SKM-1 (cell line): Measurements from ENCODE around the gene RNF2.

Experiments used
- DNase-seq: peaks from one replicate; lab custom pipeline; 2025; ENCODE audit not compliant: unreplicated experiment; lab: John Stamatoyannopoulos, UW

Gene RNF2

GRCh38 chr1:185091480-185091879, 46.1 kb downstream of the RNF2 start:
- DNase-seq: no peak

GRCh38 chr1:185094761-185095160, 49.4 kb downstream of the RNF2 start:
- no peak for DNase-seq

DNA sequence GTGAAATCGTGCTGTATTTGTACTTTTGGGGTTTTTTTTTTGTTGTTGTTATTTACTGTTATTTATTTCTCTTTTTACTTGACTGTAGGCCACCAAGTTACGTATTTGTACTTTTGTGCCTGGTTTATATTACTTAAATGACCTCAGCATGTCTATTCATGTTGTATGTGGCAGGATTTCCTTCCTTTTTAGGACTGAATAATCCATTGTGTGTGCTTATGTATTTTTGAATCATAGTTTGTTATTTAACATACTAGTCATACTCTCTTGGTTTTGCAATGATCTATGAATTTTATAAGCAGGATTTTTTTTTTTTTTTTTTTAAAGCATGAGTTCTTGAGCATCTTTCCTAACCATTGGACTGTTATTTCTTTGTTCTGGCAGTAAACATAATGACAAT, 51.2 kb downstream of the RNF2 start:
- DNase-seq: no peak

DNA sequence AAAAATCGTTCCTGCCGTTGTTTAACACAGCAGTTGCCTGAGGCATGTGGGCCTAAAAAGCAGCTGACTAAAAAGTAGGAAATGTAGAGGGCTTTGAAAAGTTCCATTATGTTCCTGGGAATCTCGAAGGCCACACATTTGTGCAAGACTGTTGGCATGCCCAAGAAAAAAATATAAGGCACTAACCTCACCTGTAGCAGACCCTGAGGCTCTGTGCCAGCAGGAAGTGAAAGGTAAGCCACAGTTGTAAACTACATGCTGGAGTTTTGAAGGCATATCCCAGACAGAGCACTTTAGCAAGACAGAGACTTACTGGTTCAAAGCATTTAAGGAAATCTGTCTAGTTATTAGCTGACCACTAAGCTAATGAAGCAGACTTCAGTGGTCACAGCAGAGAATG, 58.7 kb downstream of the RNF2 start:
- no peak for DNase-seq

DNA sequence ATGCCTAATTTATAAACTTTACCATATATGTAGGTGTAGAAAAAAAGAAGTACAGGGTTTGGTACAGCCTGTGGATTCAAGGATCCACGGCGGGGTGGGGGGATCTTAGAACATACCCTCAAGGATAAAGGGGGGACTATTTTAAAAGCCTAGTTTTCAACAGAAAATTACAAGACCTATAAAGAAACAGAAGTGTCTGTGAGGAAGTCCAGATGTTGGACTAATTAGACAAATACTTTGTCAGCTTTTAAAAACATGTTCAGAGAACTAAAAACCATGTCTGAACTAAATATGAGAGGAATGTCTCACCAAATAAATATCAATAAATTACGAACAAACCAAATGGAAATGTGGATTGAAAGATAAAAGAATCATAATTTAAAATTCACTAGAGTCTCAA, 59.8 kb downstream of the RNF2 start:
- no peak for DNase-seq

DNA sequence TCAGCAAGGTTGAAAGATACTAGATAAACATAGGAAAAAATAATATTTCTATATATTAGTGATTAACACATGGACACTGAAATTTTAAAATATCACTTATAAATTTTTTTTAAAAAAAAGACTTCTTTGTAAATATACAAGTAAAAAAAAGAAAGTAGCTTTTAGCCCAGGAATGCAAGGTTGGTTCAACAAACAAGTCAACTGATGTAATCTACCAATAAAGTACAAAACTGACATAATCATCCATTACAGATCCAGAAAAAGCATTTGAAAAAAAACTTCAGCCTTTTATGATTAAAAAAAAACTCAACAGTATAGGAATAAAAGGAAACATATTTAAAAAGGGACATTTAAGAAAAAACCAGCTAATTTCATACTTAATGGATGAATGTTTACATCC, 63.0 kb downstream of the RNF2 start:
- DNase-seq: no peak

DNA sequence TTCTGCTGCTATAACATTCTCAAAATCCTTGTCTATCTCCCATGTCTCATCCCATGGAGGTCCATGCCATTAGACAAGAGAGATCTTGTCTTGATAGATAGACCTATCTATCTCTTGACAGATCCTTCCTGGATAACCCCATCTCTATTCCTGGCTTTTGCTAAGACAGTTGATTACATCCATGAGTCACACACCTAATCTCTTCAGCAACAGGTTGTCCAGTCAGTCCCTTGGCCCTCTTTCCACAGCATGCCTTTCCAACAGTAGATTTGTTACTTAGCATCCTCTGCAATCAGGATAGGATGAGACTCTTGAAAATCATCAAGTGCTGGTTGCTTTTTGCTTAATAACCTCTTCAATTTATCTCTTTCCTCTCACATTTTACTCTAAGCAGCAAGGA, 64.8 kb downstream of the RNF2 start:
- DNase-seq: no peak

DNA sequence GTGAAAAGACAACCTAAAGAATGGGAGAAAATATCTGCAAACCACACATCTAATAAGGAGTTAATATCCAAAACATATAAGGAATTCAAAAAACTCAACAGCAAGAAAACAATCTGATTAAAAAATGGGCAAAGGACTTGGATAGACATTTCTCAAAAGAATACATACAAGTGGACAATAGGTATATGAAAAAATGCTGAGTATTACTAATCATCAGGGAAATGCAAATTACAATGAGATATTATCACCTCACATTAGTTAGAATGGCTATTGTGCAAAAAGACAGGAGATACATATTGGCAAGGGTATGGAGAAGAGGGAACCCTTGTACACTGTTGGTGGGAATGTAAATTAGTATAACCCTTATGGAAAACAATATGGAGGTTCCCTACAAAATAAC, 66.5 kb downstream of the RNF2 start:
- DNase-seq: no peak

- no peak for DNase-seq
Measured at GRCh38 chr1:185112356-185112755, 67.0 kb downstream of the RNF2 start.

- no peak for DNase-seq
Measured at GRCh38 chr1:185129708-185130107, 84.3 kb downstream of the RNF2 start.

DNA sequence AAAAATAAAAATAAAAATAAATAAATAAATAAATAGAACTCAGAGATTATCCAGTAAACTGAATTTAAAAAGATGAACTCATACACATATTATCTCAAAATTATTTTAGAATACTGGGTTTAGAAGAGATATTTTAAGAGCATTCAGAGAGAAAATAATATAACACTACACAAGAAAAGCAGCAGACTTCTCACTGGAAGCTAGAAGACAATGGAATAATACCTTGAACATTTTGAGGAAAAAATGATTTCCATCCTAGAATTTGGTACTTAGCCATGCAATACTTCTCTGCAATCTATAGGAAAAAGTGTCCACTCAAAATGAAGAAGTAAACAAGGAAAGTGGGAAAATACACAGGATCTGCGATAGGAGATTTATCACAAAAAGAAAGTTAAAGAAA, 87.2 kb downstream of the RNF2 start:
- DNase-seq: no peak

DNA sequence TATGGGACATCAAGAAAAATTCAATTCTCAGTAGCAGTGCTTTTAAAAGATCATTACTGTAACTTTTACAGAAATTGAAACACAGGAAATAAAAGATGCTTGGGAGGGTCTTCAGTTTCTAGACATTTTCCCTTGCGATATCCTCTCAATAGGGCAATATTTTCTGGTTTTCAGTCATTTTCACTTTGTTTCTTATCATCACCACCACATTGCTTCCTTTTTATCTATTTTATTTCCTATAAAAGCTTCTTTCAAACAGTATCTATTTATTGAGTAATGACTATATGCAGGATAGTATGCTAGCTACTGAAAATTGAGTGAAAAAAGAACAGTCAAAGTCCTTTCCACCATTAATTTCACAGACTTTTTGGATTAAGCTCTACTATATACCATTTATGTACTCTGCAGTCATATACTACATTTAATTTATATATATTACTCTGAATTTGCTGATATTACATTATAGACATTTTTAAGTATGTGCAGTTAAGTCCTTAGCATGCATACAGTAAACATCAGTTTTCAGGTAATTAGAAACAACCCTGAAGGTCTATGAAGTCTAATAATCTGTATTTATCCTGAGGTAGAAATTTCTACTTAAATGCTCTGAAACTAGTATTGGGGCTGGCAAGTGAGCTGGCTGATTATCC, 92.7 kb downstream of the RNF2 start:
- no peak for DNase-seq

GRCh38 chr1:185139246-185139645, 93.9 kb downstream of the RNF2 start:
- DNase-seq: no peak

DNA sequence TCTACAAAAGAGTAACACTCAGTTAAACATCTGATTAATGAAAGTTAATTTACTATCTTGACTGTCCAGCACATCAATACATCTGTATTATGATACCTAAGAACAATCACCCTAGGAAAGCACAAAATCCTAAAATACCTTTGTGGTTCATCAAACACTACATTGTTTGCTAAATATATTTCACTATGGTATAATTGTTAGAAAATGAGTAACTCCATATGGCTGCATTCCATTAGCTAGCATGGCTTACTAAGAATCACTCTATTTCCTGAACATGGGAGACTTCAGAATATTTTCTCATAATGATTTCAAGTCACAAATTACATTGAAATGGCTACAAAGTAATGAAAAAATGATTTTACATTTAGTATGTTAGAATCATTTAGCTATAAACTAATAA, 98.9 kb downstream of the RNF2 start:
- DNase-seq: no peak

GRCh38 chr1:185151215-185151614, 105.9 kb downstream of the RNF2 start:
- no peak for DNase-seq
